ENCODE data around the gene SLC35G3.
"Not testable (repeated sequence)": the region's sequence is repeated elsewhere in the genome, so short reads cannot be mapped to it uniquely, and the experiment has no call there.

GRCh38 chr17:35195062-35195461 is 869 bp upstream of the SLC35G3 start:
- not testable (repeated sequence) for TF ChIP-seq EZH2 (IDR thresholded peaks at IDR 0.05; ENCODE audit: low read length)
- TF ChIP-seq, protein P1, sequence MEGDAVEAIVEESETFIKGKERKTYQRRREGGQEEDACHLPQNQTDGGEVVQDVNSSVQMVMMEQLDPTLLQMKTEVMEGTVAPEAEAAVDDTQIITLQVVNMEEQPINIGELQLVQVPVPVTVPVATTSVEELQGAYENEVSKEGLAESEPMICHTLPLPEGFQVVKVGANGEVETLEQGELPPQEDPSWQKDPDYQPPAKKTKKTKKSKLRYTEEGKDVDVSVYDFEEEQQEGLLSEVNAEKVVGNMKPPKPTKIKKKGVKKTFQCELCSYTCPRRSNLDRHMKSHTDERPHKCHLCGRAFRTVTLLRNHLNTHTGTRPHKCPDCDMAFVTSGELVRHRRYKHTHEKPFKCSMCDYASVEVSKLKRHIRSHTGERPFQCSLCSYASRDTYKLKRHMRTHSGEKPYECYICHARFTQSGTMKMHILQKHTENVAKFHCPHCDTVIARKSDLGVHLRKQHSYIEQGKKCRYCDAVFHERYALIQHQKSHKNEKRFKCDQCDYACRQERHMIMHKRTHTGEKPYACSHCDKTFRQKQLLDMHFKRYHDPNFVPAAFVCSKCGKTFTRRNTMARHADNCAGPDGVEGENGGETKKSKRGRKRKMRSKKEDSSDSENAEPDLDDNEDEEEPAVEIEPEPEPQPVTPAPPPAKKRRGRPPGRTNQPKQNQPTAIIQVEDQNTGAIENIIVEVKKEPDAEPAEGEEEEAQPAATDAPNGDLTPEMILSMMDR (optimal IDR thresholded peaks at IDR 0.05 in 1 of 3, IDR thresholded peaks at IDR 0.05 in 1 of 3, conservative IDR thresholded peaks at IDR 0.05 in 1 of 3; ENCODE audit: extremely low read depth in 1 of 3, insufficient read depth in 2 of 3, low read length in 3 of 3), result not testable (repeated sequence)

Data from keratinocyte (primary cell).